NB4 (cell line): ENCODE results near the gene VPS37C.

ENCODE experiments used
- DNase-seq: peaks from one replicate; pipeline ENCODE4 v3.0.0; 2010; ENCODE audit warnings: low read depth
- H3K4me3 ChIP-seq: one replicate; pipeline ENCODE4 v1.5.1; 2011; ENCODE audit warnings: mild to moderate bottlenecking, low read depth, low read length, moderate library complexity
- CTCF ChIP-seq: IDR thresholded peaks from one replicate; pipeline ENCODE4 v1.5.1; 2012; ENCODE audit warnings: low read depth, low read length
- MAX ChIP-seq: IDR thresholded peaks from 2 replicates; pipeline ENCODE4 v1.6.1; 2011; ENCODE audit warnings: low read depth, low read length
- MYC ChIP-seq: IDR thresholded peaks from 2 replicates; pipeline ENCODE4 v1.6.1; 2011; ENCODE audit warnings: low read depth, low read length
- POLR2A ChIP-seq: IDR thresholded peaks from 2 replicates; pipeline ENCODE4 v1.6.1; 2011; ENCODE audit warnings: mild to moderate bottlenecking; ENCODE audit not compliant: insufficient read length; ENCODE audit errors: extremely low read depth

Gene VPS37C

GRCh38 chr11:61080986-61081590 lies 80.1 kb downstream of the VPS37C start:
- no peak for DNase-seq
- TF ChIP-seq POLR2A: no peak
- no peak for TF ChIP-seq CTCF
- no peak for TF ChIP-seq MAX
- TF ChIP-seq MYC: no peak
- H3K4me3 ChIP-seq: no peak overlapping the region

GRCh38 chr11:61080526-61080925 lies 80.7 kb downstream of the VPS37C start:
- no peak overlapping the region for H3K4me3 ChIP-seq
- TF ChIP-seq POLR2A (no peak), MYC (no peak), CTCF (no peak), MAX (no peak)
- no peak for DNase-seq
